SK-N-DZ (cell line): Measurements from ENCODE around the gene KRT6A. TPM values are rescaled to one million over a fixed set of nuclear protein-coding genes. Genes with fewer than 3 reads are reported as not detected.

Source experiments
- DNase-seq: peaks from one replicate; pipeline ENCODE4 v3.0.0-alpha.2; 2015; ENCODE audit warnings: low spot score
- polyA plus RNA-seq, 2 experiments: library from polyadenylated mRNA; depleted of rRNA; stranded (reverse); fragments of >200 nt; gene quantifications; 2 replicates each; pipeline ENCODE4 v1.2.3, GENCODE V29; 2014

Gene KRT6A
- not detected in 2 replicates for polyA plus RNA-seq (2014; cell fraction: cytosol; rRNA removed)
- polyA plus RNA-seq (2014; cell fraction: nucleus; rRNA removed), result not detected in 2 replicates

- DNase-seq, result no peak
Measured at GRCh38 chr12:52493172-52493571, at the start of gene KRT6A. KRT6A (minus strand) TSS chr12:52493257; CDS start chr12:52493188, 69 bp downstream.

GRCh38 chr12:52542157-52542556 is 49.1 kb upstream of the KRT6A start:
- no peak for DNase-seq

- DNase-seq, result no peak
Measured at GRCh38 chr12:52541709-52542108, 48.7 kb upstream of the KRT6A start.

- no peak for DNase-seq
Measured at GRCh38 chr12:52540531-52540930, 47.5 kb upstream of the KRT6A start.

- DNase-seq, result no peak
Measured at GRCh38 chr12:52539821-52540173, 46.7 kb upstream of the KRT6A start.

GRCh38 chr12:52539083-52539820 is 46.2 kb upstream of the KRT6A start:
- DNase-seq, result no peak

- no peak for DNase-seq
Measured at GRCh38 chr12:52537101-52537500, 44.0 kb upstream of the KRT6A start.

- no peak for DNase-seq
Measured at GRCh38 chr12:52535574-52535973, 42.5 kb upstream of the KRT6A start.

GRCh38 chr12:52534482-52534881 is 41.4 kb upstream of the KRT6A start:
- no peak for DNase-seq

GRCh38 chr12:52533686-52534470 is 40.8 kb upstream of the KRT6A start:
- no peak for DNase-seq

- DNase-seq, result no peak
Measured at GRCh38 chr12:52532636-52533035, 39.6 kb upstream of the KRT6A start.

- DNase-seq, result no peak
Measured at GRCh38 chr12:52531566-52532300, 38.7 kb upstream of the KRT6A start.

- no peak for DNase-seq
Measured at GRCh38 chr12:52530905-52531304, 37.8 kb upstream of the KRT6A start.

GRCh38 chr12:52530366-52530765 is 37.3 kb upstream of the KRT6A start:
- no peak for DNase-seq

- DNase-seq, result no peak
Measured at GRCh38 chr12:52529846-52530245, 36.8 kb upstream of the KRT6A start.

GRCh38 chr12:52529417-52529816 is 36.4 kb upstream of the KRT6A start:
- no peak for DNase-seq

- no peak for DNase-seq
Measured at GRCh38 chr12:52528641-52529143, 35.6 kb upstream of the KRT6A start.

- DNase-seq, result no peak
Measured at GRCh38 chr12:52527121-52527800, 34.2 kb upstream of the KRT6A start.

- DNase-seq, result no peak
Measured at GRCh38 chr12:52526511-52526951, 33.5 kb upstream of the KRT6A start.

- DNase-seq, result no peak
Measured at GRCh38 chr12:52525661-52526499, 32.8 kb upstream of the KRT6A start.
